ENCODE results near the gene LTBP1.
A peak's percentile ranks its signal among the peaks of the same experiment; 100 is the strongest.
"Not testable (repeated sequence)": the region's sequence is repeated elsewhere in the genome, so short reads cannot be mapped to it uniquely, and the experiment has no call there.

The LTBP1 gene

GRCh38 chr2:32963941-32964340, 17.2 kb downstream of the LTBP1 start:
- peak; percentile 38 for DNase-seq (ENCODE audit: low spot score)

- DNase-seq (ENCODE audit: low spot score): no peak
Measured at GRCh38 chr2:32965523-32966171, 18.9 kb downstream of the LTBP1 start.

- no peak for DNase-seq (ENCODE audit: low spot score)
Measured at GRCh38 chr2:32969444-32970162, 22.9 kb downstream of the LTBP1 start.

GRCh38 chr2:32973772-32974171, 27.0 kb downstream of the LTBP1 start:
- not testable (repeated sequence) for DNase-seq (ENCODE audit: low spot score)

DNA sequence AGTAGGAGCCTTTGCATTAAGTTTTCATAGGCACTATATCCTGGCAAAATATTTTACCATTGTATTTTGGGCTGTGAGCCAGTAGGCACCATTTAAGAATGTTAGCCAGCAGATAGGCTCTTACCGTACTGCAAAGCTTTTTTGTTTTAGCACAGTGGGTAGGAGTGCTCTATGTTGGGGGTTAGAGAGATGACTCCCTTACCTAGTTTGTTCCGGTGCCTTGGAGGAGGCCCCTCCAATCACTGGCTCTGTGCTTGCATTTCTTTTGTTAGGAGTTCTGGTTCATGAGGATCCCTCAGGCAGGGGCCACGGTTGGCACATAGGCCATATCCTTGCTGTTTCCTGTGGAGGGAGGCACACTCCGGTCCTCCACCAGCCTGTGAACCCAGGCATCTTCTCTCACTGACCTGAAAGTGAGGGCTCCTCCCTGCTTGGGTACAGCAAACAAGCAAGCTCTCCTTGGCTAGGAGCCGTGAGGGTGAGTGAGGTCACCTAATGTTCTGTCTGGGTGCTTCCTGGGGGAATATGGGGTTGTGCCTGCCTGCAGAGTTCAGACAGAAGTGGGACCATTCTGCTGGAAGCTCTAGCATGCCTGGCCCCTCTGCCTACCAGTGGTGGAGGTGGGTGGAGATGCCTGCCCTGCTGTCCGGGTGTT, 29.8 kb downstream of the LTBP1 start:
- DNase-seq (ENCODE audit: low spot score): no peak

DNA sequence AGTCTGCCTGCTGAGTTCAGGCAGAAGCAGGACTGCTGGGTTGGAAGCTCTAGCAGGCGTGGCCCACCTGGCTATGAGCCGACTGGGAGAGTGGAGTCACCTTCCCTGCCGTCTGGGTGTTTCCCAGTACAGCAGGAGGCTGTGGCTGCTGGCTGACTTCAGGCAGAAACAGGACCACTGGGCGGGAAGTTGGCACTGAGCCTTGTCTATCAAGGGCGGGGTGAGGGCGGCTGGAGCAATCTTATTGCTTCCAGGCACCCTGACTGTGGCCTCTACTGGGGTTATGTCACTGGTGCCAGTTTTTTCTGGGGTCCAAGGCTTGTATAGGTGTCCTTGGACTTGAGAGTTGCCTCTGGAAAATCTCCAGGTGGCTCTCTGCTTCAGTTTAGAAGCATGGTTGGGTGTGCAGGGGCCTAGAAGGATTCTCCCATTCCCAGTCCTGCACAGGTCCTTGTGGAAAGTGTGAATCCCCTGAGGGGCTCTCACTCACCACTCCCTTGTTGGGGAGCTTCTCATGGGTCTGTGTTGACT, 30.5 kb downstream of the LTBP1 start:
- DNase-seq (ENCODE audit: low spot score): no peak

DNA sequence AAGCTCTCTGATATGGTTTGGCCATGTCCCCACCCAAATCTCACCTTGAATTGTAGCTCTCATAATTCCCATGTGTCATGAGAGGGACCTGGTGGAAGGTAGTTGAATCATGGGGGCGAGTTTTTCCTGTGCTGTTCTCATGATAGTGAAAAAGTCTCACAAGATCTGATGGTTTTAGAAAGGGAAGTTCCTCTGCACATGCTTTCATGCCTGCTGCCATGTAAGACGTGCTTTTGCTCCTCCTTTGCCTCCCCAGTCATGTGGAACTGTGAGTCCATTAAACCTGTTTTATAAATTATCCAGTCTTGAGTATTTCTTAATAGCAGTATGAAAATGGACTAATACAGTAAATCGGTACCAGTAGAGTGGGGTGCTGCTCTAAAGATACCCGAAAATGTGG, 34.9 kb downstream of the LTBP1 start:
- no peak for DNase-seq (ENCODE audit: low spot score)

DNA sequence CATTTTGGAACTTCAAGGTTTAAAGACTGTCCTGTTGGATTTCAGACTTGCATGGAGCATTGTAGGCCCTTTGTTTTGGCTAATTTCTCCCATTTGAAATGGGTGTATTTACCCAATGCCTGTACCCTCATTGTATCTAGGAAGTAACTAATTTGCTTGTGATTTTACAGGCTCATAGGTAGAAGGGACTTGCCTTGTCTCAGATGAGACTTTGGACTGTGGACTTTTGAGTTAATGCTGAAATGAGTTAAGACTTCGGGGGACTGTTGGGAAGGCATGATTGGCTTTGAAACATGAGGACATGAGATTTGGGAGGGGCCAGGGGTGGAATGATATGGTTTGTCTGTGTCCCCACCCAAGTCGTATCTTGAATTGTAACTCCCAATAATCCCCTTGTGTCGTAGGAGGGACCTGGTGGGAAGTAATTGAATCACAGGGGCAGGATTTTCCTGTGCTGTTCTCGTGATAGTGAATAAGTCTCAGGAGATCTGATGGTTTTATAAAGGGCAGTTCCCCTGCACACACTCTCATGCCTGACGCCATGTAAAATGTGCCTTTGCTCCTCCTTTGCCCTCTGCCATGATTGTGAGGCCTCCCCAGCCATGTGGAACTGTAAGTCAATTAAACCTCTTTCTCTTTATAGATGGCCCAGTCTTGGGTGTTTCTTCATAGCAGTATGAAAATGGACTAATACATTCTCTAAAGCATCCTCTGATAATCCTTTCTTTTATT, 36.6 kb downstream of the LTBP1 start:
- not testable (repeated sequence) for DNase-seq (ENCODE audit: low spot score)

GRCh38 chr2:32986480-32986879, 39.7 kb downstream of the LTBP1 start:
- no peak for DNase-seq (ENCODE audit: low spot score)

- DNase-seq (ENCODE audit: low spot score): no peak
Measured at GRCh38 chr2:32988525-32988924, 41.8 kb downstream of the LTBP1 start.

- DNase-seq (ENCODE audit: low spot score): no peak
Measured at GRCh38 chr2:32990556-32990955, 43.8 kb downstream of the LTBP1 start.

DNA sequence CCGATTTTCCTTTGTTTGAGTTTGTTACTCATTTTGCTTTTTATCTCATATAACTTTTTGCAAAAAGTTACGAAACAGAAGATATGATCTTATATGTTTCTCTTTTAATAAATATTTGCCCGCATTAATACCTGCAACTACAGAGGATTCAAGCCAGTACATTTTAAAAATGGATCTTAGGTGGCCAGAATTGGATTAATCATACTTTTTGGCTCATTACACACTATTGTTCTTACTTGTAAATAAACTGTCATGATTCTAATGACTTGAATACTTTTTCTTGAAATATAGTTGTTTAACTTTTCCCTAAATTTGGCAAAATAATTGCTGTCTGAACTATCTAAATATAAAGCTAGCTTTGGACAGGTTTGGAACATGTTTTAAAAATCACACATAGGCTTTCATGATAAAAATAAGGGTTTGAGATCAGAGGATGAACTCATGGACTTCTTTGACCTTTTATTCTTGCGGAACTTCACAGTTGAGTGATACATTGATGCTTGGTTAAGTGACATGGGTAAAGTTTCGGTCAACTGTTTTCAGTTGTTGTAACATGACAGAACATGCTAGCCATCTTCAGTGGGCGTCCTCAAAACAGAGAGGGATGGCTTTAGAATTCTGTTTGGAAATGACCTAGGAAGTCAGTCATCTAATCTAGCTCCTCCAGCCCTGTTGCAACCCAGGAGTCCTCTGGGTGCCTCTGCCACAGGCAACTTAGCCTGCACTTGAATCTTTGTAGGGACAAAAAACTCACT, 44.5 kb downstream of the LTBP1 start:
- DNase-seq (ENCODE audit: low spot score): no peak

DNA sequence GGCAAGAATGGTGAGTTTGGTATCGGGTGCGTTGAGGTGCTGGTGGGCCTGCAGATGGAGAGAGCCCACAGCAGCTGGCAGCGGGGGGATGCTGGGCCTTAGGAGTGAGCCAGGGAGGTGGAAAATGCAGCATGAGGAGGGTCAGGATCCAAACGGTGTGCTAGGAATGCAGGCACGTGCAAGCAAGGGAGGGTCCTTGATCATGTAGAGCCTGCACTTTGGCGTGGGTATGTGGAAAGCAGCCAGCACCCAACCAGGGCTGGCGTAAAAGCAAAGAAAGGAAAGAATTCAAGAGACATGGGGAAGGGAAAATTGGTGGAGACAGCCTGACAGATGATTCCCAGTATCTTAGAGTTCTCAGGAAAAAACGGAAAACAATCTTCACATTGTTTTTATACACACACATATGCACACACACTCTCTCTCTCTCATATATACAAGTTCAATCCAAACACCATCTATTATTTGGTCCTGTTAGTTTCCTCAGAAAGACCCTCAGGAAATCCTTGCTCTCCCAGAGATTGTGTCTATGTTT, 46.3 kb downstream of the LTBP1 start:
- DNase-seq (ENCODE audit: low spot score): no peak

- DNase-seq (ENCODE audit: low spot score): no peak
Measured at GRCh38 chr2:32997705-32998104, 51.0 kb downstream of the LTBP1 start.

DNA sequence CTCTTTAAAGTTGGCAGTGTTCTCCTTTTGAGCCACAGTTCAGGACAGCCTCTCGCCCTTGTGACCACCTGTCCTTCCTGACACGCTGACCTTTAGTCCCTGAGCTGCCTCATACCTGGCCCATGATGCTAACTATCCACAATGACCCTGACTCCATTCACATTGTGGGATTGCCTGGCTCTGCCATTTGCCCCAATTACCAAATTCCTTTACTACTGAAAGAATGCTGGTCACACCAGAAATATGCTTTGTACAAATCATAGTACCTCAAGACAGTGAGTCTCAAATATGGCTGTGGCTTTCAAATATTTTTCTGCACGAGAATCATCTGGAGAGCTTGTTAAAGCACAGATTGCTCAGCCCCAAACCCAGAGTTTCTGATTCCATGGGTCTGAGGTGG, 54.2 kb downstream of the LTBP1 start:
- DNase-seq (ENCODE audit: low spot score): peak; percentile 72

DNA sequence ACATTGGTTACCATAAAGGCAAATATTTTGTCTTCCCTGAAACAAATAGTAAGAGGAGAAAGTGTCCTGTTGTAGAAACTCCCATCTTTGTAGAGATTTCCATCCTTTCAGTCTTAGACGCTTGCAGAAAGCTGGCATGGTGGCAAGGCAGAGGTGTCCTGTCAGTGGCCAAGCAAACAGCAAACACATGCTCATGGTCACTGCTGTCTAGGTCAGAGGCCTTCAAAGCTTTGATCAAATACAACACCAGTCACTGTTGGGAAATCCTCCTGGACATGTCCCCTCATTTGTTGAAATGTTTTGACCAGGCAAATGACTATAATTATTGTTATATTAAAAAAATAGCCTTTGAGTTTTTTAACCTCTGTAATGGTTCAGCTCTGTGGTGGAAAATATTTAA, 55.1 kb downstream of the LTBP1 start:
- DNase-seq (ENCODE audit: low spot score): no peak

- no peak for DNase-seq (ENCODE audit: low spot score)
Measured at GRCh38 chr2:33002863-33003262, 56.1 kb downstream of the LTBP1 start.

DNA sequence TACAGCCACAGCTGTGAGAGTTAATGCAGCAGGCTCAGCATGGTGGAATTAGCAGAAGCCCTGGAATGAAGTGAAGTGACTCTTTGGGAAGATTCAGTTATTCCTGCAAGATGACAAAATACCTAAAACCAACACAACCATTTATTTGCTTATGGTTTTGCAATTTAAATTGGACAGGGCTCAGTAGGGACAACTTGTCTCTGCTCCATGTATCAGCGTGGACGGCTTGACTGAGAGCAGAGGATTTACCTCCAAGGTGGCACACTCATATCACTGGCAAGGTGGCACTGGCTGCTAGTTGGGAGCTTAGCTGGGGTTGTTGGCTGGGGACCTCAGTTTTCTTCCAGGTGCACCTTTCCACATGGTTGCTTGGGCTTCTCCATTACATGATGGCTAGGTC, 58.3 kb downstream of the LTBP1 start:
- DNase-seq (ENCODE audit: low spot score): no peak

GRCh38 chr2:33008716-33009115, 62.0 kb downstream of the LTBP1 start:
- DNase-seq (ENCODE audit: low spot score): no peak

- DNase-seq (ENCODE audit: low spot score): no peak
Measured at GRCh38 chr2:33009249-33009648, 62.5 kb downstream of the LTBP1 start.

- DNase-seq (ENCODE audit: low spot score): no peak
Measured at GRCh38 chr2:33011373-33011772, 64.6 kb downstream of the LTBP1 start.

Measured in hepatic stellate cell (primary cell).